HepG2 (cell line): ENCODE results near the gene C14orf93. TPM values are rescaled to one million over a fixed set of nuclear protein-coding genes. Genes with fewer than 3 reads are reported as not detected.

ENCODE experiments used
- CCDC6 ChIP-seq: sonication (generic); formaldehyde crosslinking; IDR thresholded peaks from 2 replicates; pipeline ENCODE4 v1.8.1; 2022; ENCODE audit warnings: mild to moderate bottlenecking, missing genetic modification reagents, moderate library complexity
- EEA1 ChIP-seq: sonication (generic); formaldehyde crosslinking; IDR thresholded peaks from 2 replicates; pipeline ENCODE4 v1.5.1; 2020; ENCODE audit warnings: mild to moderate bottlenecking, missing genetic modification reagents, borderline replicate concordance
- ESRRA ChIP-seq: sonication (generic); formaldehyde crosslinking; IDR thresholded peaks from 2 replicates; pipeline ENCODE4 v1.5.1; 2020; ENCODE audit warnings: mild to moderate bottlenecking, low read depth, missing genetic modification reagents
- GLI4 ChIP-seq: sonication (generic); formaldehyde crosslinking; IDR thresholded peaks from 2 replicates; pipeline ENCODE4 v1.5.1; 2020; ENCODE audit warnings: missing genetic modification reagents, mild to moderate bottlenecking, moderate library complexity, borderline replicate concordance
- KDM6A ChIP-seq: IDR thresholded peaks from 2 replicates; pipeline ENCODE4 v1.6.1; 2016; ENCODE audit warnings: low read depth
- NCOR1 ChIP-seq: fragments of 200-600 bp; sonication (generic); IDR thresholded peaks from 2 replicates; pipeline ENCODE4 v1.7.0; 2017; ENCODE audit warnings: antibody characterized with exemption, low read length, borderline replicate concordance
- NKX3-1 ChIP-seq: sonication (generic); formaldehyde crosslinking; IDR thresholded peaks from 2 replicates; pipeline ENCODE4 v1.5.0; 2020; ENCODE audit warnings: missing genetic modification reagents
- POGZ ChIP-seq: sonication (generic); formaldehyde crosslinking; IDR thresholded peaks from 2 replicates; pipeline ENCODE4 v1.4.0; 2020; ENCODE audit warnings: mild to moderate bottlenecking, missing genetic modification reagents
- SMARCE1 ChIP-seq: fragments of 450-650 bp; IDR thresholded peaks from 2 replicates; pipeline ENCODE4 v1.6.1; 2017; ENCODE audit warnings: borderline replicate concordance
- TBL1XR1 ChIP-seq: fragments of 150-350 bp; IDR thresholded peaks from 2 replicates; pipeline ENCODE4 v1.6.1; 2014; ENCODE audit warnings: borderline replicate concordance, low read length; ENCODE audit not compliant: partially characterized antibody
- ZFP41 ChIP-seq: sonication (generic); formaldehyde crosslinking; IDR thresholded peaks from 2 replicates; pipeline ENCODE4 v1.4.0; 2020; ENCODE audit warnings: mild to moderate bottlenecking, missing genetic modification reagents, borderline replicate concordance
- ZKSCAN1 ChIP-seq: fragments of 150-350 bp; IDR thresholded peaks from 2 replicates; pipeline ENCODE4 v1.6.1; 2014; ENCODE audit warnings: low read length
- ZNF546 ChIP-seq: sonication (generic); formaldehyde crosslinking; conservative IDR thresholded peaks from 2 replicates; pipeline ENCODE4 v1.8.1; 2023; ENCODE audit warnings: mild to moderate bottlenecking, missing genetic modification reagents
- ZNF550 ChIP-seq: sonication (generic); formaldehyde crosslinking; IDR thresholded peaks from 2 replicates; pipeline ENCODE4 v1.4.0; 2020; ENCODE audit warnings: mild to moderate bottlenecking, missing genetic modification reagents, borderline replicate concordance
- polyA plus RNA-seq, 8 experiments: library from polyadenylated mRNA; depleted of rRNA in 3 of 8; stranded (reverse) in 7 of 8; unstranded in 1 of 8; fragments of >200 nt; fragmentation: Illumina TruSeq in 4 of 8; extraction: Trizol in 4 of 8; gene quantifications; 2 replicates each; pipeline versions ENCODE4 v1.2.1 to v1.2.3, GENCODE V29; 2011 to 2016; ENCODE audit warnings: low read depth in 4 of 8, missing spikeins in 1 of 8, mixed read lengths in 1 of 8; ENCODE audit not compliant: insufficient read depth in 1 of 8
- total RNA-seq, 5 experiments: library from RNA; depleted of rRNA; stranded (reverse); fragments of >200 nt; fragmentation: Illumina TruSeq; extraction: Trizol; gene quantifications; 2 replicates each; pipeline ENCODE4 v1.2.3, GENCODE V29; 2016; ENCODE audit warnings: low read depth in 1 of 5
- TF ChIP-seq, protein P1 (sequence below): sonication (generic); formaldehyde crosslinking; IDR thresholded peaks from 2 replicates; pipeline ENCODE4 v1.5.0; 2020; ENCODE audit warnings: missing genetic modification reagents, mild to moderate bottlenecking, borderline replicate concordance
- TF ChIP-seq, protein P2 (sequence below): sonication (generic); formaldehyde crosslinking; IDR thresholded peaks from 2 replicates; pipeline ENCODE4 v1.4.0; 2020; ENCODE audit warnings: missing genetic modification reagents, borderline replicate concordance
- TF ChIP-seq, protein P3 (sequence below): sonication (generic); formaldehyde crosslinking; IDR thresholded peaks from 2 replicates; pipeline ENCODE4 v1.4.0; 2020; ENCODE audit warnings: missing genetic modification reagents
- TF ChIP-seq, protein P4 (sequence below): sonication (generic); formaldehyde crosslinking; conservative IDR thresholded peaks from 2 replicates; pipeline ENCODE4 v1.4.0; 2020; ENCODE audit warnings: missing genetic modification reagents
- TF ChIP-seq, protein P5 (sequence below): sonication (generic); IDR thresholded peaks from 2 replicates; pipeline ENCODE4 v1.6.1; 2016; ENCODE audit warnings: low read depth, borderline replicate concordance

C14orf93 gene
- total and polyA plus RNA-seq, 2 of the 13 experiments (the other 11 are each of a cell fraction or from before 2014, with no cell fraction given): 11.4 to 22.5 TPM

DNA sequence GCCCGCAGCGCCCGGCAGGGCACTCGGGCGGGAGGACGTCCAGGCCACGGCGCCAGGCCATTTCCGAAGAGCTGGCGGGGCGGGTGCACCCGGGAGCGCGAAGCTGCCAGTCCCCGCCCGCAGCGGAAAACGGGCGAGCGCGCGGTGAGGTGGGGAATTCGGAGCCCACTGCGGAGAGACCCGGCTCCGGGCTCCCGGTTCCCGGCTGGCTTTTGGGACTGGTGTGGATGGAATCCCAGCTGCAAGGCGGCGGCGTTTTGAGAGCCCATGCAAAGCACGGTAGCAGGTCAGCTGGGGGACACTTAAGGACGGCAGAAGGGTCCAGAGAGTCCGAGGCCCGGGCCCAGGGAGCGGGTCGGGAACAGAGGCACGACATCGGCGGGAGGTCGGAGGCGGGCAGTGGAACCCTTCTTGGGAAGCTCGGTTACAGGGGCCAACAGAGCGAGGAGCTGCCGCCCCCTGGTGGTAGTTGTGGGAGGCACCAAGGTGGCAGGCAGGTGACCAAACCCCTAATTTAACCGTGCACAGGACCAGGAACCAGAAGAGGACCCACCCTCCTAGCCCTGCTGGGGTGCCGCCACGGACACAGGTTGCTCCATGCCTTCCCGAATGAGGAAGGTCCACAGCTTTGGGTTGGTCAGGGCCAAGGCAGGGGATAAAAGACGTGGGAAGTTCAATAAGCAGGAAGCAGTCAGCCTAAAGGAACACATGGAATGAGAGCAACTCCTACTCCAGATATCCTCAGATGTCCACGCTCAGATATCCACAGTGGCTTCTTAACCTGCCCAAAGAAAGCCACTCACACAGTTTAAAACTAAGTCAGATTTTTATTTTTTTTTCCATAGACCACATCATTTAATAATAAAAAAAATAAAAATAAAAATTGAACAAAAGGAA, 48.1 kb upstream of the C14orf93 start (continued):
- TF ChIP-seq, protein P1, sequence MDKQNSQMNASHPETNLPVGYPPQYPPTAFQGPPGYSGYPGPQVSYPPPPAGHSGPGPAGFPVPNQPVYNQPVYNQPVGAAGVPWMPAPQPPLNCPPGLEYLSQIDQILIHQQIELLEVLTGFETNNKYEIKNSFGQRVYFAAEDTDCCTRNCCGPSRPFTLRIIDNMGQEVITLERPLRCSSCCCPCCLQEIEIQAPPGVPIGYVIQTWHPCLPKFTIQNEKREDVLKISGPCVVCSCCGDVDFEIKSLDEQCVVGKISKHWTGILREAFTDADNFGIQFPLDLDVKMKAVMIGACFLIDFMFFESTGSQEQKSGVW (CRISPR knock-in tag): no peak
- TF ChIP-seq, protein P2, sequence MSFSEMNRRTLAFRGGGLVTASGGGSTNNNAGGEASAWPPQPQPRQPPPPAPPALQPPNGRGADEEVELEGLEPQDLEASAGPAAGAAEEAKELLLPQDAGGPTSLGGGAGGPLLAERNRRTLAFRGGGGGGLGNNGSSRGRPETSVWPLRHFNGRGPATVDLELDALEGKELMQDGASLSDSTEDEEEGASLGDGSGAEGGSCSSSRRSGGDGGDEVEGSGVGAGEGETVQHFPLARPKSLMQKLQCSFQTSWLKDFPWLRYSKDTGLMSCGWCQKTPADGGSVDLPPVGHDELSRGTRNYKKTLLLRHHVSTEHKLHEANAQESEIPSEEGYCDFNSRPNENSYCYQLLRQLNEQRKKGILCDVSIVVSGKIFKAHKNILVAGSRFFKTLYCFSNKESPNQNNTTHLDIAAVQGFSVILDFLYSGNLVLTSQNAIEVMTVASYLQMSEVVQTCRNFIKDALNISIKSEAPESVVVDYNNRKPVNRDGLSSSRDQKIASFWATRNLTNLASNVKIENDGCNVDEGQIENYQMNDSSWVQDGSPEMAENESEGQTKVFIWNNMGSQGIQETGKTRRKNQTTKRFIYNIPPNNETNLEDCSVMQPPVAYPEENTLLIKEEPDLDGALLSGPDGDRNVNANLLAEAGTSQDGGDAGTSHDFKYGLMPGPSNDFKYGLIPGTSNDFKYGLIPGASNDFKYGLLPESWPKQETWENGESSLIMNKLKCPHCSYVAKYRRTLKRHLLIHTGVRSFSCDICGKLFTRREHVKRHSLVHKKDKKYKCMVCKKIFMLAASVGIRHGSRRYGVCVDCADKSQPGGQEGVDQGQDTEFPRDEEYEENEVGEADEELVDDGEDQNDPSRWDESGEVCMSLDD (CRISPR knock-in tag): no peak; the same call in 1 of the 2 replicates
- peak; percentile 93; the same call in 1 of the 2 replicates for TF ChIP-seq ZFP41 (CRISPR knock-in tag)
- TF ChIP-seq TBL1XR1: peak; percentile 71
- peak; percentile 31; the same call in 1 of the 2 replicates for TF ChIP-seq ZKSCAN1
- no peak; the same call in 1 of the 2 replicates for TF ChIP-seq ZNF546 (CRISPR knock-in tag)
- TF ChIP-seq GLI4 (CRISPR knock-in tag): peak; percentile 63; the same call in 1 of the 2 replicates
- TF ChIP-seq, protein P3, sequence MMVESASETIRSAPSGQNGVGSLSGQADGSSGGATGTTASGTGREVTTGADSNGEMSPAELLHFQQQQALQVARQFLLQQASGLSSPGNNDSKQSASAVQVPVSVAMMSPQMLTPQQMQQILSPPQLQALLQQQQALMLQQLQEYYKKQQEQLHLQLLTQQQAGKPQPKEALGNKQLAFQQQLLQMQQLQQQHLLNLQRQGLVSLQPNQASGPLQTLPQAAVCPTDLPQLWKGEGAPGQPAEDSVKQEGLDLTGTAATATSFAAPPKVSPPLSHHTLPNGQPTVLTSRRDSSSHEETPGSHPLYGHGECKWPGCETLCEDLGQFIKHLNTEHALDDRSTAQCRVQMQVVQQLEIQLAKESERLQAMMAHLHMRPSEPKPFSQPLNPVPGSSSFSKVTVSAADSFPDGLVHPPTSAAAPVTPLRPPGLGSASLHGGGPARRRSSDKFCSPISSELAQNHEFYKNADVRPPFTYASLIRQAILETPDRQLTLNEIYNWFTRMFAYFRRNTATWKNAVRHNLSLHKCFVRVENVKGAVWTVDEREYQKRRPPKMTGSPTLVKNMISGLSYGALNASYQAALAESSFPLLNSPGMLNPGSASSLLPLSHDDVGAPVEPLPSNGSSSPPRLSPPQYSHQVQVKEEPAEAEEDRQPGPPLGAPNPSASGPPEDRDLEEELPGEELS (CRISPR knock-in tag): peak; percentile 56; the same call in 1 of the 2 replicates
- peak; percentile 99 for TF ChIP-seq ZNF550 (CRISPR knock-in tag)
- no peak for TF ChIP-seq NCOR1
- peak; percentile 21; the same call in 1 of the 2 replicates for TF ChIP-seq KDM6A (CRISPR knock-in tag)
- TF ChIP-seq ESRRA (CRISPR knock-in tag): peak; percentile 39; the same call in 1 of the 2 replicates
- peak; percentile 77 for TF ChIP-seq POGZ (CRISPR knock-in tag)
- TF ChIP-seq, protein P4, sequence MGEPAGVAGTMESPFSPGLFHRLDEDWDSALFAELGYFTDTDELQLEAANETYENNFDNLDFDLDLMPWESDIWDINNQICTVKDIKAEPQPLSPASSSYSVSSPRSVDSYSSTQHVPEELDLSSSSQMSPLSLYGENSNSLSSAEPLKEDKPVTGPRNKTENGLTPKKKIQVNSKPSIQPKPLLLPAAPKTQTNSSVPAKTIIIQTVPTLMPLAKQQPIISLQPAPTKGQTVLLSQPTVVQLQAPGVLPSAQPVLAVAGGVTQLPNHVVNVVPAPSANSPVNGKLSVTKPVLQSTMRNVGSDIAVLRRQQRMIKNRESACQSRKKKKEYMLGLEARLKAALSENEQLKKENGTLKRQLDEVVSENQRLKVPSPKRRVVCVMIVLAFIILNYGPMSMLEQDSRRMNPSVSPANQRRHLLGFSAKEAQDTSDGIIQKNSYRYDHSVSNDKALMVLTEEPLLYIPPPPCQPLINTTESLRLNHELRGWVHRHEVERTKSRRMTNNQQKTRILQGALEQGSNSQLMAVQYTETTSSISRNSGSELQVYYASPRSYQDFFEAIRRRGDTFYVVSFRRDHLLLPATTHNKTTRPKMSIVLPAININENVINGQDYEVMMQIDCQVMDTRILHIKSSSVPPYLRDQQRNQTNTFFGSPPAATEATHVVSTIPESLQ (CRISPR knock-in tag): no peak; the same call in 1 of the 2 replicates
- no peak for TF ChIP-seq SMARCE1
- peak; percentile 77 for TF ChIP-seq CCDC6 (CRISPR knock-in tag)
- TF ChIP-seq NKX3-1: no peak; the same call in 1 of the 2 replicates
- TF ChIP-seq EEA1 (CRISPR knock-in tag): peak; percentile 37; the same call in 1 of the 2 replicates
- TF ChIP-seq, protein P5, sequence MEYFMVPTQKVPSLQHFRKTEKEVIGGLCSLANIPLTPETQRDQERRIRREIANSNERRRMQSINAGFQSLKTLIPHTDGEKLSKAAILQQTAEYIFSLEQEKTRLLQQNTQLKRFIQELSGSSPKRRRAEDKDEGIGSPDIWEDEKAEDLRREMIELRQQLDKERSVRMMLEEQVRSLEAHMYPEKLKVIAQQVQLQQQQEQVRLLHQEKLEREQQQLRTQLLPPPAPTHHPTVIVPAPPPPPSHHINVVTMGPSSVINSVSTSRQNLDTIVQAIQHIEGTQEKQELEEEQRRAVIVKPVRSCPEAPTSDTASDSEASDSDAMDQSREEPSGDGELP: peak; percentile 2; the same call in 1 of the 2 replicates
